PC-3 (cell line): ENCODE data around the gene MAGI2. TPM values are rescaled to one million over a fixed set of nuclear protein-coding genes. Genes with fewer than 3 reads are reported as not detected.

Experiments used
- ATAC-seq: fragments of 200-7000 bp; cut with Tn5 transposase; 2 replicates; pipeline ENCODE4 v1.9.1; 2020; ENCODE audit warnings: mild to moderate bottlenecking, moderate library complexity
- BruUV-seq: library from RNA; stranded (reverse); fragments of 400-500 nt; replicated peaks from 2 replicates; lab custom pipeline; 2021; lab: Mats Ljungman, UMichigan
- CTCF ChIA-PET: fragments of 300-600 bp; sonication (Branson Sonifier 250); formaldehyde crosslinking; loops from one replicate; lab custom pipeline; 2022; ENCODE audit warnings: antibody characterized with exemption; lab: Charles Lee
- POLR2A ChIA-PET: fragments of 300-600 bp; sonication (Branson Sonifier 250); formaldehyde crosslinking; loops from one replicate; lab custom pipeline; 2022; ENCODE audit warnings: antibody characterized with exemption; ENCODE audit not compliant: unreplicated experiment; lab: Charles Lee
- DNase-seq: peaks from one replicate; pipeline ENCODE4 v3.0.0-alpha.2; 2015
- H2AFZ ChIP-seq: fragments of 300-600 bp; sonication (generic); 2 replicates; pipeline ENCODE4 v1.6.0; 2016; ENCODE audit warnings: antibody characterized with exemption, low read length
- H3F3A ChIP-seq: fragments of 300-600 bp; sonication (generic); one replicate; pipeline ENCODE4 v1.6.0; 2017; ENCODE audit warnings: antibody characterized with exemption, low read length, control low read depth, mild to moderate bottlenecking; ENCODE audit not compliant: unreplicated experiment
- H3K27ac ChIP-seq: fragments of 300-600 bp; sonication (generic); 2 replicates; pipeline ENCODE4 v1.5.1; 2016; ENCODE audit warnings: mild to moderate bottlenecking, low read length
- H3K27me3 ChIP-seq: fragments of 300-600 bp; sonication (generic); 2 replicates; pipeline ENCODE4 v1.6.1; 2016; ENCODE audit warnings: low read length, mixed read lengths
- H3K36me3 ChIP-seq: fragments of 300-600 bp; sonication (generic); 2 replicates; pipeline ENCODE4 v1.6.1; 2016; ENCODE audit warnings: low read depth, mixed run types, low read length, mixed read lengths
- H3K4me1 ChIP-seq: fragments of 300-600 bp; sonication (generic); 2 replicates; pipeline ENCODE4 v1.5.1; 2016; ENCODE audit warnings: low read length; ENCODE audit not compliant: insufficient read depth
- H3K4me2 ChIP-seq: fragments of 300-600 bp; sonication (generic); 2 replicates; pipeline ENCODE4 v1.6.0; 2016; ENCODE audit warnings: low read length
- H3K4me3 ChIP-seq: fragments of 300-600 bp; sonication (generic); 2 replicates; pipeline ENCODE4 v1.5.1; 2016; ENCODE audit warnings: mild to moderate bottlenecking, low read length, mixed read lengths
- H3K79me2 ChIP-seq: fragments of 300-600 bp; sonication (generic); 2 replicates; pipeline ENCODE4 v1.6.1; 2017; ENCODE audit warnings: low read length, mixed read lengths
- H3K9ac ChIP-seq: fragments of 300-600 bp; sonication (generic); 2 replicates; pipeline ENCODE4 v1.6.0; 2016; ENCODE audit warnings: mild to moderate bottlenecking, low read length
- H3K9me2 ChIP-seq: fragments of 300-600 bp; sonication (generic); replicated peaks from 2 replicates; pipeline ENCODE4 v1.6.1; 2016; ENCODE audit warnings: mixed run types, low read length, mixed read lengths
- H3K9me3 ChIP-seq: fragments of 300-600 bp; sonication (generic); 2 replicates; pipeline ENCODE4 v1.6.1; 2016; ENCODE audit warnings: low read length, mixed read lengths
- H4K20me1 ChIP-seq: fragments of 300-600 bp; sonication (generic); 2 replicates; pipeline ENCODE4 v1.6.1; 2016; ENCODE audit warnings: low read length, mixed read lengths
- CTCF ChIP-seq: fragments of 300-600 bp; sonication (generic); conservative IDR thresholded peaks from 2 replicates; pipeline ENCODE4 v1.5.1; 2017; ENCODE audit warnings: antibody characterized with exemption, low read depth, mild to moderate bottlenecking, low read length
- EZH2 ChIP-seq: fragments of 300-600 bp; sonication (generic); IDR thresholded peaks from one replicate; pipeline ENCODE4 v1.6.1; 2017; ENCODE audit warnings: antibody characterized with exemption, mild to moderate bottlenecking, low read length; ENCODE audit not compliant: unreplicated experiment
- EZH2phosphoT487 ChIP-seq: fragments of 300-600 bp; sonication (generic); IDR thresholded peaks from 2 replicates; pipeline ENCODE4 v1.6.1; 2018; ENCODE audit warnings: mild to moderate bottlenecking, antibody characterized with exemption, low read length, borderline replicate concordance
- intact Hi-C: fragments of 100-400 bp; cut with micrococcal nuclease; formaldehyde crosslinking; loops from 2 replicates; pipeline ENCODE4 v1.9.0; 2023
- total RNA-seq: library from RNA; depleted of rRNA; stranded (reverse); fragments of >200 nt; gene quantifications from 2 replicates; pipeline ENCODE4 v1.2.3, GENCODE V29; 2014

Gene MAGI2
- total RNA-seq, 1 experiment from 2014 or later: not detected

GRCh38 chr7:79221211-79221610 is 232.3 kb downstream of the MAGI2 start:
- POLR2A ChIA-PET: no interaction called here
- H3K9me3 ChIP-seq: no peaks in the 10 kb centered on the region
- no peak overlapping the region for H3K9ac ChIP-seq
- H3K9me2 ChIP-seq: no peaks in the 10 kb centered on the region
- no peaks in the 10 kb centered on the region for H4K20me1 ChIP-seq
- no peaks in the 10 kb centered on the region for H3K27me3 ChIP-seq
- TF ChIP-seq CTCF (no peak), EZH2phosphoT487 (no peak)
- intact Hi-C loops: no loop called here
- no peak overlapping the region for H3K4me2 ChIP-seq
- no peaks in the 10 kb centered on the region for H3F3A ChIP-seq
- DNase-seq (no peak), ATAC-seq (no peak)
- no peak overlapping the region for H3K27ac ChIP-seq
- no peak overlapping the region for H3K4me3 ChIP-seq
- CTCF ChIA-PET: no interaction called here
- no peaks in the 10 kb centered on the region; the same call in 1 of the 2 replicates for H3K4me1 ChIP-seq
- no peaks in the 10 kb centered on the region for H3K36me3 ChIP-seq
- H2AFZ ChIP-seq: no peak overlapping the region
- no TSS peak for BruUV-seq
- H3K79me2 ChIP-seq: no peaks in the 10 kb centered on the region

DNA sequence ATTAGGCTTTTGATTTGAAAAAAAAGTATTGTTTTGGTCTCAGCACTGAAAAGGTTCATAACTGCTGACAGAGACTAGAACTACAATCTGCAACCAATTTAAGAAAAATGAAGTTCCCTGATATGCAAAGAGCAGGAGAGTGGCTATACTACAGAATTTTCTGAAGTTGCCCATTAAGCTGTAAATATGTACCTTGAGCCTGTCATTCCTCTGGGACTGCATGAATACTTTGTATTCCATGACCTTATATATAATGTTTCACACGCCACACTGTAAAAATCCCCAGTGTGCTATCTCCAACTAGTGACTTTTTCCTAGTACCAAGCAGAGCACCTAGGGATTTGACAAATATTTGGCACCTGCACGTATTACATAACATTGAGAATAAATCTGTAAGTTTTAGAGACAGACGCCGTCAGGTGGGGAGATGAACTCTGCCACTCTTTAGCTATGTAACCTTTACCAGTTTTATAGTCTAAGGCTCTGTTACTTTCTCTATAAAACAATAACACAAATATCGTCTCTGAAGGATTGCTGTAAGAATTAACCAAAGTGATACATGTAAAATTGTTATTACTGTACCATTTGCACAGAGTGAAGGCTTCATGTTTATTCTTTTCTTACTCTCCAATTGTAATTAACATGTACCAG is 235.4 kb downstream of the MAGI2 start:
- POLR2A ChIA-PET: no interaction called here
- H3K4me2 ChIP-seq: no peak overlapping the region
- H3K9me3 ChIP-seq: no peaks in the 10 kb centered on the region
- H3K4me3 ChIP-seq: no peak overlapping the region
- H3K9ac ChIP-seq: no peak overlapping the region
- ATAC-seq (no peak), DNase-seq (no peak)
- no TSS peak for BruUV-seq
- intact Hi-C loops: no loop called here
- H3K27me3 ChIP-seq: no peaks in the 10 kb centered on the region
- H3F3A ChIP-seq: no peaks in the 10 kb centered on the region
- no peaks in the 10 kb centered on the region; the same call in 1 of the 2 replicates for H3K4me1 ChIP-seq
- no peaks in the 10 kb centered on the region for H4K20me1 ChIP-seq
- CTCF ChIA-PET: no interaction called here
- H3K27ac ChIP-seq: no peak overlapping the region
- H2AFZ ChIP-seq: no peak overlapping the region
- H3K9me2 ChIP-seq: no peaks in the 10 kb centered on the region
- TF ChIP-seq CTCF (no peak), EZH2phosphoT487 (no peak), EZH2 (no peak)
- H3K36me3 ChIP-seq: no peaks in the 10 kb centered on the region
- H3K79me2 ChIP-seq: no peaks in the 10 kb centered on the region

- Histone ChIP-seq H3K27me3 (no peaks in the 10 kb centered on the region), H3K4me2 (no peak overlapping the region), H3K4me3 (no peak overlapping the region), H3K9me2 (no peaks in the 10 kb centered on the region), H3K27ac (no peak overlapping the region), H3K36me3 (no peaks in the 10 kb centered on the region), H4K20me1 (no peaks in the 10 kb centered on the region), H3K9me3 (no peaks in the 10 kb centered on the region), H3K4me1 (no peaks in the 10 kb centered on the region; the same call in 1 of the 2 replicates), H2AFZ (no peak overlapping the region), H3F3A (no peaks in the 10 kb centered on the region), H3K9ac (no peak overlapping the region), H3K79me2 (no peaks in the 10 kb centered on the region)
- TF ChIP-seq EZH2 (no peak), CTCF (no peak), EZH2phosphoT487 (no peak)
- intact Hi-C loops: no loop called here
- CTCF ChIA-PET: no interaction called here
- DNase-seq: peak; percentile 45
- POLR2A ChIA-PET: no interaction called here
- no TSS peak for BruUV-seq
- peak; percentile 91 for ATAC-seq
Measured at GRCh38 chr7:79217468-79217867, 236.0 kb downstream of the MAGI2 start.
